Epithelial cell of esophagus (primary cell): ENCODE measurements around the gene PNMA8C.

Source experiments
- DNase-seq: peaks from one replicate; pipeline ENCODE4 v3.0.0; 2010; ENCODE audit warnings: low read depth
- H3K4me3 ChIP-seq: 2 replicates; pipeline ENCODE4 v1.5.1; 2011; ENCODE audit warnings: mild to moderate bottlenecking, low read length, control low read depth
- TF ChIP-seq, protein P1 (sequence below): IDR thresholded peaks from 2 replicates; pipeline ENCODE4 v1.5.1; 2011; ENCODE audit warnings: low read depth, mild to moderate bottlenecking, low read length, control low read depth, inconsistent platforms; ENCODE audit not compliant: insufficient read depth; ENCODE audit errors: missing control alignments

Gene PNMA8C

DNA sequence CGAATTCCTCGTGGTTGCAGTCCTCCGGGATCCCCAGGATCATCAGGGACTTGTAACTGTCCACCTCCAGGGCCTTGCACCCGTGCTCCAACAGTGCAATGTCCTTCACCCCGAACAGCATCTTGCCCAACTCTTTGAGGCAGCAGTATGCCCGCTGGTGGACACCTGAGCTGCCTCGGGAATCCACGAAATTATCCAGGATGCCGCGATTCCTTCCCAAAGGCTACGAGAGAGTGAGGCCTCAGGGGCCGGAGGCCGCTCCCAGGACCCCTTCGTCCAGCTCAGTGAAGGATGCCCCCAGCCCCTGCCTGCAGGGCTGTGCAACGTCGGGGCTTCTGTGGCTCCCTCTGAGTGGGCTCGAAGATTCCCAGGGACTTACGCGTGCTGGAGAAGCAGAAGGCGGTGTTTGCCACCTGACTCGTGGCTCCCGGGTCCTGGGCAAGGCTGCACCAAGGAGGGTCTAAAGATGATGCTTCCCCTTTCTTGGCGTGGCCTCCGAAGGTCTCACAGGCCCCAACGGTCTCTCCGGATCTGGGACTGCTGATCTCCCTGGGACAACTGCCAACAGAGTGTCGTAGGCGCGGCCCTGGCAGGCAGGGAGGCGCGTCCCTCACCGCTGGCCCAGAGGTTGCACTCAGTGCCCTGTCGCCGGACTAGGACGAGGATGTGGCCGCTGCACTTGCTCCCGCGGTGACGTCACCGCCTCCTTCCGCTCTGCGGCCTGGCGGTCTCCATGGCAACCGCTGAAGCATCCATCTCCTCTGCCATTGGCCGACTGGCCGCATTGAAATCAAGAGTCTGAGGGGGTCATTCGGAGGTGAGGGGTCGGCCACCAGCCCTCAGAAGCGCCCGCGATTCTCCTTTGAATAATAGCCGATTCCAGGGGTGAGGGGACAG, at the start of gene PNMA8C:
TSS of gene PNMA8C (minus strand) at position 698 of the 897 bp plus-strand sequence. CDS start at position 121, 577 bp downstream.
- no peak within 1 kb of the TSS for H3K4me3 ChIP-seq
- TF ChIP-seq, protein P1, sequence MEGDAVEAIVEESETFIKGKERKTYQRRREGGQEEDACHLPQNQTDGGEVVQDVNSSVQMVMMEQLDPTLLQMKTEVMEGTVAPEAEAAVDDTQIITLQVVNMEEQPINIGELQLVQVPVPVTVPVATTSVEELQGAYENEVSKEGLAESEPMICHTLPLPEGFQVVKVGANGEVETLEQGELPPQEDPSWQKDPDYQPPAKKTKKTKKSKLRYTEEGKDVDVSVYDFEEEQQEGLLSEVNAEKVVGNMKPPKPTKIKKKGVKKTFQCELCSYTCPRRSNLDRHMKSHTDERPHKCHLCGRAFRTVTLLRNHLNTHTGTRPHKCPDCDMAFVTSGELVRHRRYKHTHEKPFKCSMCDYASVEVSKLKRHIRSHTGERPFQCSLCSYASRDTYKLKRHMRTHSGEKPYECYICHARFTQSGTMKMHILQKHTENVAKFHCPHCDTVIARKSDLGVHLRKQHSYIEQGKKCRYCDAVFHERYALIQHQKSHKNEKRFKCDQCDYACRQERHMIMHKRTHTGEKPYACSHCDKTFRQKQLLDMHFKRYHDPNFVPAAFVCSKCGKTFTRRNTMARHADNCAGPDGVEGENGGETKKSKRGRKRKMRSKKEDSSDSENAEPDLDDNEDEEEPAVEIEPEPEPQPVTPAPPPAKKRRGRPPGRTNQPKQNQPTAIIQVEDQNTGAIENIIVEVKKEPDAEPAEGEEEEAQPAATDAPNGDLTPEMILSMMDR = no peak
- no peak for DNase-seq

DNA sequence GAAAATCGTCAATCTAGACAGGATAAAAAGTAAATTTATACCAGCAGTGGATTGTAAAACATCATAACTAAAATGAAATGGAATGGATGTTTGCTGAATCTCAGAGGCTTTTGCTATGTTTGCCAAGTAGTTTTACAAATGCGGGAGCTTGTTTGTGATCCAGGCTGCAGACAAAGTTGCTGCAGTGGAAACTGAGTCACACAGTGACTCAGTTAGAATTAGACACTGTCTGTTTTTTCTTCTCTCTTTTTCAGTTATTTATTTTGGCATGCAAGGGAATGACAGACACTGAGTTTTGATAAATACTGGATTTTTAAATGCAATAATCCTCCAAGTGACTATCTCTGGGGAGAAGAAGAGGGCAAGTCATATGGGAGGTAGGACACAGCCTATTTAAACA, 47.2 kb upstream of the PNMA8C start:
- TF ChIP-seq, protein P1 = no peak
- DNase-seq = peak; percentile 36
- H3K4me3 ChIP-seq = no peak overlapping the region

DNA sequence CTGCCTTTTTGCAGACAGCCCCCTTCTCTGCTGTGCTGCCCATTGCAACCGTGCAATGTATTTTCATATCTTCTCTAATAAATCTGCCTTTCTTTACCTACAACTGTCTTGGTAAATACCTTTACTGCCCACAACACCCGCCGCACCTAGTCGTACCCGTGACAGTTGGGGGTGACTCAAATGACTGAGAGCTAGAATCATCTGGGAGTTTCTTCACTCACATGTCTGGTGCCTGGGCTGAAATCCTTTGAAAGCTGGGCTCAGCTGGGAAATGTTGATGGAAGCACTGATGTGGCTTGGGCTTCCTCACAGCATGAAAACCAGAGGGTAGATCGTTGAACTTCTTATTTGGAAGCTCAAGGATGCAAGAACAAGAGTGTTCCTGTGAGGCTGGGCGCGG, 45.5 kb upstream of the PNMA8C start:
- TF ChIP-seq, protein P1 = no peak
- peak; percentile 92 for DNase-seq
- H3K4me3 ChIP-seq = no peak overlapping the region

DNA sequence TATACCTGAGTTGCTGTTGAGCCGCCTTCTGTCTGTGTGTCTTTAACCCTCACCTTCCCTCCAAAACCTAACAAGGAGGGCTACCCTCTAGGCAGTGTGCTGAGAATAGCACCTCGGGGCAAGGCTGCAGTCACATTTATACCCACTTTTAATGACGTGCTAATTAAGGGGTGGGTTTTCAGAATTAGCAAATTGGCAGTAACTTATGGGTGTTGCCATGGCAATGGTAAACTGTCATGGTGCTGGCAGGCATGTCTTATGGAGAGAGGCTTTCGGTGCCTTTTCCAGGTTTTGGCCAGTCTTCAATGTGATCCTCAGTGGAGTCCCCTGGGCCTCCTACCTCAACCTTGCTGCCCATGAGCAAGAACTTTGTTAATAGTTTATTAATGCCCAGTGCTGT, 43.9 kb upstream of the PNMA8C start:
- DNase-seq = no peak
- no peak overlapping the region for H3K4me3 ChIP-seq
- TF ChIP-seq, protein P1 = no peak

DNA sequence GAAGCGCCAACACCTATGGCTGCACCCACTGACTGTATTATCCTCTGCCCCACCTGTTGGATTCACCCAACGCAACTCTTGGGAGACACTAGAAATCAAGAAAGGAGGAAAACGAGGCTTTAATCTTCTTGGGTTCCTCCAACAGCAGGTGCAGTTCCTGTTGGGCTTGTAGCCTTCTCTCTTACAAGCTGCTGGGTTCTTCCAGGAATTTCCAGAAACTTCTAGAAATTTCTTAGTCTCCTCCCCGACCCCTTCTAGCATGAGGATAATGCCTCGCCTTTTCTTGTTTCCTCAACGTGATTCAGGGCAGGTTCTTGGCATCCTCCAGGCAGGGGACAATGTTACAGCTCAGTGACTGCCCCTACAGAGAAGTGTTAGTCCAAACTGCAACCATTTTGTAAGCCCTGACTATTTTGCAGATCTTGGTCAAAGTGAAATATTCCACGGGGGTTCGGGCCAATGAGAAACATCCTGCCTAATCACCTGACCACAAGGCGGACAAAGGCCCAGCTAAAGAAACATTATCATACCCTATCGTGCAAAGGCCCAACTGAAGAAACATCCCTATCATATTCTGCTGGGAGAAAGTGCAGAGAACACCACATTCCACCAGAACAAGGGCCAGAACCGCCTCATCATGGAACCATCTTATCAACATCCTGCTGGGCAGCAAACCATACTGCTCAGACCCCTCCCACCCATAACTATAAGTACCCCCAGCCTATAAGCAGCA, 43.2 kb upstream of the PNMA8C start:
- no peak overlapping the region for H3K4me3 ChIP-seq
- DNase-seq = no peak
- TF ChIP-seq, protein P1 = no peak

DNA sequence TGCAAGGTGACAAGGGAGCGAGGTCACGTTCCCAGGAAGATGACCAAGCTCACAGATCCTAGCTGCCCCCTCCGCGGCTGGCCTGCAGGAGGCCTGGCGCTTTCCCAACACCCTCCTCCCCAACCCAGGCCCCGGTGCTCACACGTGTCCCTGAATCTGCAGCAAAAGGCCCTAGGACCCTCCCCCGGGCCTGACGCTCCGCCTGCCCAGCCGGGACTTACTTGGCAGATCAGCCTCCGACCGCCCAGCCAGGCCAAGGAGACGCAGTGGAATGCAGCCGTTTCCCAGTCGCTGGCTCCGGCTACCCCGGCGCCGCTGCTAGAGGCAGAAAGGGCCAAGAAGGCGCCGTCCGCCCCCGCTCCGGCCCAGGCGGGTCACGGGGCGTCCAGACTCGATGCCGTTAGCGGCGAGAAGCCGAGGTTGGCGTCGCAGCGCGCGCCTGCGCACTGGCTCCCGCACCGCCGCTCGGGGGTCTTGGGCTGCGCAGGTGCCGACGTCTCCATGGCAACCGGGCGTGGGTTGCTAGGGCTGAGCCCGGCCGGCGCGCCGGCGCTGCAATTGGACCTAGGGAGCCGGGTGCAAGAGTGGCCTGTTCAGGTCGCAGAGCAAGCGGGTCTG, 42.5 kb upstream of the PNMA8C start, which contains the start of gene PNMA8A:
TSS of gene PNMA8A (minus strand) at position 448 of the 618 bp plus-strand sequence. CDS start 528 bp downstream, outside the sequence.
- DNase-seq = no peak
- peak within 1 kb of the TSS; percentile 19 for H3K4me3 ChIP-seq
- TF ChIP-seq, protein P1 = no peak
